K562 (cell line): Measurements from ENCODE around the gene RASL11A. TPM values are rescaled to one million over a fixed set of nuclear protein-coding genes. Genes with fewer than 3 reads are reported as not detected.

ENCODE experiments used
- ATAC-seq: fragments of 200-7000 bp; cut with Tn5 transposase; 3 replicates; pipeline ENCODE4 v1.9.1; 2020; ENCODE audit warnings: moderate library complexity
- BruUV-seq: library from RNA; stranded (reverse); fragments of 400-500 nt; replicated peaks from 2 replicates; lab custom pipeline; 2021; lab: Mats Ljungman, UMichigan
- CTCF ChIA-PET: fragments of 300-600 bp; formaldehyde crosslinking; extraction: SDS; loops from one replicate; lab custom pipeline; 2021; ENCODE audit warnings: low intra/inter-chr PET ratio; lab: Yijun Ruan, JAX
- POLR2A ChIA-PET: fragments of 300-600, 350-650 bp; sonication (Branson Sonifier 250); formaldehyde crosslinking; extraction: SDS; loops from one replicate; lab custom pipeline; 2021; ENCODE audit warnings: antibody characterized with exemption, inconsistent platforms; lab: Yijun Ruan, JAX
- DNase-seq, 4 experiments: peaks; one replicate each; pipeline versions ENCODE4 v3.0.0 to v3.0.0-alpha.2; 2011 to 2018; ENCODE audit warnings: low spot score in 3 of 4, mixed read lengths in 3 of 4; ENCODE audit errors: extremely low read depth in 1 of 4
- FAIRE-seq: peaks from 2 replicates; lab custom pipeline; 2011; peaks lifted over from hg19 to GRCh38; lab: Jason Lieb, UNC
- H2AFZ ChIP-seq: 2 replicates; pipeline ENCODE4 v1.6.0; 2011; ENCODE audit warnings: low read depth, low read length, control low read depth, inconsistent platforms
- H3K27ac ChIP-seq: fragments of 200-600 bp; 3 replicates; pipeline ENCODE4 v1.8.0; 2011; ENCODE audit warnings: low read depth, mild to moderate bottlenecking, control low read depth, inconsistent platforms, low read length, moderate library complexity, mixed read lengths; ENCODE audit errors: extremely low read depth
- H3K27me3 ChIP-seq, 2 experiments: fragments of 300-600 bp in 1 of 2; 2 replicates in 1 of 2; 3 replicates in 1 of 2; pipeline versions ENCODE4 v1.6.0 to v1.8.0; 2011; ENCODE audit warnings: inconsistent platforms in 2 of 2, low read length in 2 of 2, mild to moderate bottlenecking in 1 of 2, mixed read lengths in 1 of 2, moderate library complexity in 1 of 2; ENCODE audit not compliant: control insufficient read depth in 2 of 2, insufficient read depth in 2 of 2
- H3K36me3 ChIP-seq: fragments of 300-600 bp; 3 replicates; pipeline ENCODE4 v1.8.0; 2011; ENCODE audit warnings: mild to moderate bottlenecking, low read length, inconsistent platforms; ENCODE audit not compliant: control insufficient read depth, insufficient read depth
- H3K4me1 ChIP-seq, 2 experiments: fragments of 200-600 bp in 1 of 2; replicated peaks in 1 of 2; 2 replicates in 1 of 2; 3 replicates in 1 of 2; pipeline versions ENCODE4 v1.5.1 to v1.8.0; 2011; ENCODE audit warnings: inconsistent platforms in 2 of 2, low read length in 2 of 2, mild to moderate bottlenecking in 1 of 2, mixed read lengths in 1 of 2, moderate library complexity in 1 of 2; ENCODE audit not compliant: control insufficient read depth in 2 of 2, insufficient read depth in 2 of 2
- H3K4me2 ChIP-seq: 2 replicates; pipeline ENCODE4 v1.6.1; 2011; ENCODE audit warnings: low read length, control low read depth, inconsistent platforms, mixed read lengths; ENCODE audit not compliant: insufficient read depth
- H3K4me3 ChIP-seq: fragments of 200-600 bp; sonication (generic), shearing (Covaris generic); 2 replicates; pipeline ENCODE4 v1.5.1; 2016; ENCODE audit warnings: control low read depth, inconsistent platforms
- H3K79me2 ChIP-seq: fragments of 200-600 bp; 3 replicates; pipeline ENCODE4 v1.8.0; 2011; ENCODE audit warnings: low read length, inconsistent platforms; ENCODE audit not compliant: control insufficient read depth, insufficient read depth
- H3K9ac ChIP-seq, 2 experiments: 2 replicates each; pipeline versions ENCODE4 v1.6.0 to v1.6.1; 2011; ENCODE audit warnings: low read depth in 2 of 2, low read length in 2 of 2, control low read depth in 1 of 2, inconsistent platforms in 1 of 2, mild to moderate bottlenecking in 1 of 2, mixed read lengths in 1 of 2; ENCODE audit not compliant: insufficient read depth in 1 of 2
- H3K9me1 ChIP-seq: one replicate; pipeline ENCODE4 v1.6.0; 2011; ENCODE audit warnings: inconsistent platforms, mild to moderate bottlenecking, low read length, moderate library complexity; ENCODE audit not compliant: control insufficient read depth, insufficient read depth
- H3K9me3 ChIP-seq: replicated peaks from 2 replicates; pipeline ENCODE4 v1.5.1; 2011; ENCODE audit warnings: low read depth, low read length, inconsistent platforms; ENCODE audit not compliant: control insufficient read depth, insufficient read depth
- H4K20me1 ChIP-seq: replicated peaks from 2 replicates; pipeline ENCODE4 v1.6.1; 2011; ENCODE audit warnings: low read length, inconsistent platforms, mixed read lengths; ENCODE audit not compliant: control insufficient read depth, insufficient read depth
- ARNT ChIP-seq, 2 experiments: fragments of 450-650 bp; IDR thresholded peaks; 2 replicates each; pipeline ENCODE4 v1.6.1; 2016; ENCODE audit warnings: mild to moderate bottlenecking in 1 of 2
- CHCHD3 ChIP-seq: fragments of 250-450 bp; sonication (Bioruptor Pico); IDR thresholded peaks from 2 replicates; pipeline ENCODE4 v2.1.2; 2022; ENCODE audit warnings: mild to moderate bottlenecking
- ETV6 ChIP-seq, 3 experiments: fragments of 150-350 bp in 1 of 3; sonication (generic) in 1 of 3; formaldehyde crosslinking in 1 of 3; IDR thresholded peaks; 2 replicates each; pipeline versions ENCODE4 v1.6.1 to v1.8.0; 2014 to 2022; ENCODE audit warnings: borderline replicate concordance in 2 of 3, low read depth in 2 of 3, antibody characterized with exemption in 1 of 3, low read length in 1 of 3, mild to moderate bottlenecking in 1 of 3, missing genetic modification reagents in 1 of 3
- EWSR1 ChIP-seq: fragments of 450-650 bp; IDR thresholded peaks from 2 replicates; pipeline ENCODE4 v1.6.1; 2018; ENCODE audit warnings: borderline replicate concordance, mild to moderate bottlenecking, low read depth, moderate library complexity; ENCODE audit not compliant: partially characterized antibody
- HINFP ChIP-seq: fragments of 450-650 bp; conservative IDR thresholded peaks from 2 replicates; pipeline ENCODE4 v1.6.1; 2016; ENCODE audit warnings: missing genetic modification characterization, low read depth, mild to moderate bottlenecking, control low read depth, missing compliant biosample characterization
- IRF2 ChIP-seq: sonication (generic); formaldehyde crosslinking; IDR thresholded peaks from 2 replicates; pipeline ENCODE4 v1.8.1; 2022; ENCODE audit warnings: mild to moderate bottlenecking, missing genetic modification reagents
- MAFG ChIP-seq: fragments of 450-650 bp; conservative IDR thresholded peaks from 2 replicates; pipeline ENCODE4 v1.6.1; 2016; ENCODE audit warnings: missing genetic modification characterization, missing compliant biosample characterization
- MLLT1 ChIP-seq, 2 experiments: fragments of 450-650 bp; IDR thresholded peaks; 2 replicates each; pipeline ENCODE4 v1.6.1; 2016
- RUNX1 ChIP-seq: sonication (generic); IDR thresholded peaks from 2 replicates; pipeline ENCODE4 v1.6.1; 2016; ENCODE audit warnings: antibody characterized with exemption, low read depth
- SLC30A9 ChIP-seq: fragments of 250-450 bp; sonication (Bioruptor Pico); IDR thresholded peaks from 2 replicates; pipeline ENCODE4 v1.8.0; 2022; ENCODE audit warnings: mild to moderate bottlenecking, moderate library complexity
- ZBTB8A ChIP-seq: fragments of 450-650 bp; IDR thresholded peaks from 2 replicates; pipeline ENCODE4 v1.6.1; 2018; ENCODE audit warnings: mild to moderate bottlenecking, moderate library complexity; ENCODE audit not compliant: partially characterized antibody
- ZHX1 ChIP-seq: fragments of 150-350 bp; conservative IDR thresholded peaks from 2 replicates; pipeline ENCODE4 v1.6.1; 2014; ENCODE audit warnings: low read length
- ZNF253 ChIP-seq: fragments of 250-450 bp; sonication (Bioruptor Pico); conservative IDR thresholded peaks from 2 replicates; pipeline ENCODE4 v1.6.1; 2021; ENCODE audit warnings: mild to moderate bottlenecking
- ZNF3 ChIP-seq: fragments of 250-450 bp; sonication (Bioruptor Pico); IDR thresholded peaks from 2 replicates; pipeline ENCODE4 v1.5.0; 2021; ENCODE audit warnings: mild to moderate bottlenecking, moderate library complexity
- ZNF436 ChIP-seq: fragments of 250-450, 450-650 bp; sonication (Bioruptor Pico); formaldehyde crosslinking; IDR thresholded peaks from 2 replicates; pipeline ENCODE4 v1.7.0; 2020; ENCODE audit warnings: mild to moderate bottlenecking
- WGBS: fragments of 100-300 bp; shearing (Covaris generic); methylation state at CpG from one replicate; pipeline ENCODE4 v1.1.6; 2016; ENCODE audit warnings: low coverage, mixed read lengths; ENCODE audit not compliant: insufficient coverage; ENCODE audit errors: missing lambda C conversion rate; 5-methylcytosine and 5-hydroxymethylcytosine counted together
- in situ Hi-C: fragments of 300-500 bp; cut with MboI; formaldehyde crosslinking; loops from 4 replicates; pipeline ENCODE4 v1.15.0; 2018; ENCODE audit warnings: inconsistent platforms, mixed read lengths
- intact Hi-C: fragments of 100-400 bp; cut with micrococcal nuclease; formaldehyde crosslinking; loops from 2 replicates; pipeline ENCODE4 v1.14.2; 2022
- polyA plus RNA-seq, 8 experiments: library from polyadenylated mRNA; depleted of rRNA in 4 of 8; stranded (reverse) in 5 of 8; unstranded in 3 of 8; fragments of >200 nt; fragmentation: Nextera tagmentation in 2 of 8; fragmentation: Illumina TruSeq in 1 of 8; extraction: Ambion mirVana in 2 of 8; extraction: Trizol in 1 of 8; gene quantifications; 2 replicates each; pipeline versions ENCODE4 v1.2.1 to v1.2.3, GENCODE V29; 2011 to 2014; ENCODE audit warnings: inconsistent platforms in 1 of 8, missing spikeins in 1 of 8
- total RNA-seq, 7 experiments: library from RNA; depleted of rRNA in 6 of 7; stranded (reverse); fragments of >200 nt in 6 of 7; fragmentation: Illumina TruSeq in 2 of 7; extraction: Trizol in 2 of 7; gene quantifications; 2 replicates each; pipeline versions ENCODE4 v1.2.1 to v1.2.3, GENCODE V29; 2011 to 2021; ENCODE audit warnings: low replicate concordance in 1 of 7

The RASL11A gene
- total and polyA plus RNA-seq, 9 of the 15 experiments (the other 6 are each of a cell fraction or from before 2014, with no cell fraction given), result 0.11 to 2.2 (median 1.5) TPM; not detected in 1

- TF ChIP-seq IRF2 (no peak), ZNF3 (no peak), CHCHD3 (CRISPR knock-in tag) (no peak), RUNX1 (no peak), ZNF436 (CRISPR knock-in tag) (no peak), ZHX1 (no peak), ZBTB8A (no peak), MLLT1 (IDR thresholded peaks at IDR 0.05) (no peak), HINFP (no peak), EWSR1 (no peak), ETV6 (IDR thresholded peaks at IDR 0.05; ENCODE audit: borderline replicate concordance in 1 of 2, low read depth in 2 of 2, low read length in 1 of 2) (no peak), ETV6 (CRISPR knock-in tag; IDR thresholded peaks at IDR 0.05; ENCODE audit: borderline replicate concordance) (no peak), MAFG (tag) (no peak), ARNT (IDR thresholded peaks at IDR 0.05) (no peak), SLC30A9 (CRISPR knock-in tag) (no peak), ZNF253 (CRISPR knock-in tag) (no peak)
- H3K9ac ChIP-seq, result no peak overlapping the region
- DNase-seq (no peak), ATAC-seq (no peak), FAIRE-seq (no peak)
- no peak overlapping the region for H3K4me2 ChIP-seq
- intact Hi-C loops, result no loop called here
- CTCF ChIA-PET, result no interaction called here
- H3K79me2 ChIP-seq, result no peaks in the 10 kb centered on the region
- in situ Hi-C loops, result no loop called here
- no peaks in the 10 kb centered on the region for H3K4me1 ChIP-seq
- H2AFZ ChIP-seq, result no peak overlapping the region
- POLR2A ChIA-PET, result no interaction called here
- no peaks in the 10 kb centered on the region for H3K9me1 ChIP-seq
- no peaks in the 10 kb centered on the region; the same call in 1 of the 2 replicates for H3K9me3 ChIP-seq
- 5% methylated on average over 4 of the region's 4 CpGs for WGBS
- H3K36me3 ChIP-seq, result no peaks in the 10 kb centered on the region
- peaks cover 15 to 33% of the 10 kb centered on the region in 2 experiments; a peak in 3 of 5 replicates for H3K27me3 ChIP-seq
- H3K27ac ChIP-seq, result no peak overlapping the region
- no TSS peak for BruUV-seq
- H3K4me3 ChIP-seq, result no peak overlapping the region
- H4K20me1 ChIP-seq, result no peaks in the 10 kb centered on the region
These were observed 23.4 kb downstream of the RASL11A start for GRCh38 chr13:27293873-27294515.
